ENCODE measurements around the gene LCORL.
A peak's percentile ranks its signal among the peaks of the same experiment; 100 is the strongest.

LCORL gene

GRCh38 chr4:17811078-17811603 lies 210.4 kb downstream of the LCORL start:
- TF ChIP-seq CTCF (IDR thresholded peaks at IDR 0.05; ENCODE audit: low read depth, low read length, poor library complexity, severe bottlenecking), result no peak
- TF ChIP-seq EZH2phosphoT487 (IDR thresholded peaks at IDR 0.05; ENCODE audit: borderline replicate concordance, low read length), result no peak
- H3K27me3 ChIP-seq (ENCODE audit: control insufficient read depth, low read length), result no peaks in the 10 kb centered on the region
- H3K4me3 ChIP-seq (ENCODE audit: low read length), result peak overlapping the region; percentile 93
- peaks cover 16% of the 10 kb centered on the region for H3F3A ChIP-seq (ENCODE audit: control insufficient read depth, insufficient read depth)
- H3K27ac ChIP-seq (ENCODE audit: low read depth, low read length), result peak overlapping the region; percentile 86
- H3K9me2 ChIP-seq (replicated peaks; ENCODE audit: control insufficient read depth, low read length), result no peaks in the 10 kb centered on the region
- no peaks in the 10 kb centered on the region for H3K9me3 ChIP-seq (ENCODE audit: control insufficient read depth, insufficient read depth, low read length)
- peaks cover 98% of the 10 kb centered on the region for H3K79me2 ChIP-seq (ENCODE audit: control insufficient read depth, low read length)
- peaks cover 31% of the 10 kb centered on the region for H3K4me1 ChIP-seq (ENCODE audit: control insufficient read depth, low read length)
- peak overlapping the region; percentile 67 for H3K4me2 ChIP-seq (ENCODE audit: low read length)
- peaks cover 39% of the 10 kb centered on the region for H4K20me1 ChIP-seq (ENCODE audit: control insufficient read depth, insufficient read depth, low read depth, low read length)
- peaks cover 89% of the 10 kb centered on the region for H3K36me3 ChIP-seq (ENCODE audit: control insufficient read depth, low read length)

DNA sequence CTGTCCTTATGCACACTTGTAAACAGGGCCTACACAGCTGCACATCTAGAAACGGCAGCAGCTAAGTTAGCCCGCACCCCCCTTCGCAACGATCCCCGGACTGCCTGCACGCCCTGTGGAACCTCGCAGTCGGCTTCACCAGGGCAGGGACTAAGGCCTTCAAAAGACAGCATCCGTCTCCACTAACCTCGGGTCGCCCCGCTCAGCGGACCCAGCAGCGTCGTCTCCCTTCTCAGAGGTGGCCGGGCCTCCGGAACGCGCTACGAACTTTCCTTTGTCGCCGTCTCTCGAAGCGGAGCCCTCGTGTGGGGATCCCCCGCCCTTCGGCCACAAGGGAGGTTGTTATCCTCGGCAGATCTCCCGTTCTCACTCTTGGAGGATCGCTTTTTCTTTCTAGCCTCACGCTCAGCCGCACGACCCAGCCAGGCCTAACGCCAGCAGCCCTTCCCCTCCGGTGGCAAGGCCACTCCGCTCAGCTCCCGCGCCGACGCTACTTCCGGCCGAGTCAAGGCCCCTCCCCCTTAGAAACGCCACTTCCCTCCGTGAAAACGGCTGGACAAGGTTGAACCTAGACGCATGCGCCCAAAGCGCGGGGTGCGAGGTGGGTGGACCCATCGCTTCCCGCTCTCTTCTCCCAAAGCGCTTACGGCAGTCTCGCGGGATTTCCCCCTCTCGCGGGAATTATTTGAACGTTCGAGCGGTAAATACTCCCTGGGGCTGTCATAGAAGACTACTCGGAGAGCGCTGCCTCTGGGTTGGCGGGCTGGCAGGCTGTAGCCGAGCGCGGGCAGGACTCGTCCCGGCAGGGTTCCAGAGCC lies 211.1 kb downstream of the LCORL start, which contains the start of the genes DCAF16 and NCAPG:
Gene DCAF16 (minus strand): TSS at position 498 of the 818 bp plus-strand sequence. CDS start 6,616 bp downstream, outside the sequence.
Gene NCAPG (plus strand): TSS at position 720 of the 818 bp plus-strand sequence. CDS start 99 bp downstream, outside the sequence.
- TF ChIP-seq EZH2phosphoT487 (IDR thresholded peaks at IDR 0.05; ENCODE audit: borderline replicate concordance, low read length) (no peak), CTCF (IDR thresholded peaks at IDR 0.05; ENCODE audit: low read depth, low read length, poor library complexity, severe bottlenecking) (no peak)
- peaks cover 15% of the 10 kb centered on the region for H3F3A ChIP-seq (ENCODE audit: control insufficient read depth, insufficient read depth)
- peaks cover 43% of the 10 kb centered on the region for H4K20me1 ChIP-seq (ENCODE audit: control insufficient read depth, insufficient read depth, low read depth, low read length)
- H3K9me3 ChIP-seq (ENCODE audit: control insufficient read depth, insufficient read depth, low read length), result no peaks in the 10 kb centered on the region
- H3K27me3 ChIP-seq (ENCODE audit: control insufficient read depth, low read length), result no peaks in the 10 kb centered on the region
- no peaks in the 10 kb centered on the region for H3K9me2 ChIP-seq (replicated peaks; ENCODE audit: control insufficient read depth, low read length)
- peak within 1 kb of the TSS; percentile 78 for H3K4me2 ChIP-seq (ENCODE audit: low read length)
- peaks cover 89% of the 10 kb centered on the region for H3K36me3 ChIP-seq (ENCODE audit: control insufficient read depth, low read length)
- H3K27ac ChIP-seq (ENCODE audit: low read depth, low read length), result peak within 1 kb of the TSS; percentile 86
- peaks cover 31% of the 10 kb centered on the region for H3K4me1 ChIP-seq (ENCODE audit: control insufficient read depth, low read length)
- H3K4me3 ChIP-seq (ENCODE audit: low read length), result peak within 1 kb of the TSS; percentile 93
- H3K79me2 ChIP-seq (ENCODE audit: control insufficient read depth, low read length), result peaks cover 98% of the 10 kb centered on the region

GRCh38 chr4:17809667-17810066 lies 211.9 kb downstream of the LCORL start:
- Histone ChIP-seq H3F3A (ENCODE audit: control insufficient read depth, insufficient read depth) (peaks cover 9% of the 10 kb centered on the region), H4K20me1 (ENCODE audit: control insufficient read depth, insufficient read depth, low read depth, low read length) (peaks cover 39% of the 10 kb centered on the region), H3K36me3 (ENCODE audit: control insufficient read depth, low read length) (peaks cover 89% of the 10 kb centered on the region), H3K4me1 (ENCODE audit: control insufficient read depth, low read length) (peaks cover 31% of the 10 kb centered on the region), H3K4me2 (ENCODE audit: low read length) (peak overlapping the region; percentile 78), H3K9me3 (ENCODE audit: control insufficient read depth, insufficient read depth, low read length) (no peaks in the 10 kb centered on the region), H3K27me3 (ENCODE audit: control insufficient read depth, low read length) (no peaks in the 10 kb centered on the region), H3K4me3 (ENCODE audit: low read length) (peak overlapping the region; percentile 93), H3K27ac (ENCODE audit: low read depth, low read length) (peak overlapping the region; percentile 86), H3K9me2 (replicated peaks; ENCODE audit: control insufficient read depth, low read length) (no peaks in the 10 kb centered on the region), H3K79me2 (ENCODE audit: control insufficient read depth, low read length) (peaks cover 98% of the 10 kb centered on the region)
- TF ChIP-seq CTCF (IDR thresholded peaks at IDR 0.05; ENCODE audit: low read depth, low read length, poor library complexity, severe bottlenecking) (no peak), EZH2phosphoT487 (IDR thresholded peaks at IDR 0.05; ENCODE audit: borderline replicate concordance, low read length) (no peak)
